22Rv1 (cell line): ENCODE data around the gene INTU.

Experiments
- H3K27ac ChIP-seq: fragments of 450-650 bp; 2 replicates; pipeline ENCODE4 v1.5.1; 2017
- CTCF ChIP-seq: fragments of 450-650 bp; IDR thresholded peaks from 2 replicates; pipeline ENCODE4 v1.5.1; 2017; ENCODE audit warnings: mild to moderate bottlenecking
- ZFX ChIP-seq: fragments of 450-650 bp; IDR thresholded peaks from 2 replicates; pipeline ENCODE4 v1.6.1; 2017; ENCODE audit warnings: antibody characterized with exemption, borderline replicate concordance

Gene INTU

GRCh38 chr4:127747883-127748282 lies 115.1 kb downstream of the INTU start:
- no peak for TF ChIP-seq ZFX
- no peak for TF ChIP-seq CTCF

GRCh38 chr4:127748957-127749356 lies 116.2 kb downstream of the INTU start:
- TF ChIP-seq ZFX (no peak), CTCF (no peak)
- no peak overlapping the region for H3K27ac ChIP-seq

More at GRCh38 chr4:127747883-127748282, 115.1 kb downstream of the INTU start:
- H3K27ac ChIP-seq: no peak overlapping the region

GRCh38 chr4:127756906-127757305 lies 124.1 kb downstream of the INTU start:
- H3K27ac ChIP-seq: no peak overlapping the region
- TF ChIP-seq ZFX (no peak), CTCF (no peak)

GRCh38 chr4:127759228-127759820 lies 126.6 kb downstream of the INTU start:
- H3K27ac ChIP-seq: no peak overlapping the region
- no peak for TF ChIP-seq CTCF
- TF ChIP-seq ZFX: no peak

- TF ChIP-seq ZFX (no peak), CTCF (no peak)
- no peak overlapping the region for H3K27ac ChIP-seq
These were observed 127.1 kb downstream of the INTU start for GRCh38 chr4:127759893-127760292.

GRCh38 chr4:127771535-127772275 lies 138.9 kb downstream of the INTU start:
- H3K27ac ChIP-seq: no peak overlapping the region
- TF ChIP-seq ZFX (no peak), CTCF (no peak)

GRCh38 chr4:127772769-127773671 lies 140.3 kb downstream of the INTU start:
- TF ChIP-seq ZFX (no peak), CTCF (no peak)

More at GRCh38 chr4:127772769-127773671, 140.3 kb downstream of the INTU start:
- H3K27ac ChIP-seq: no peak overlapping the region
